Thymus (tissue), 11 donors: ENCODE data around the gene ZNF431. TPM values are rescaled to one million over a fixed set of nuclear protein-coding genes. Genes with fewer than 3 reads are reported as not detected.
"Not testable (repeated sequence)": the region's sequence is repeated elsewhere in the genome, so short reads cannot be mapped to it uniquely, and the experiment has no call there.

ENCODE experiments used
- DNase-seq, 9 donors: peaks; one replicate each; pipeline ENCODE4 v3.0.0-alpha.2; 2013; ENCODE audit warnings: low spot score in 9 of 9, low read depth in 6 of 9, missing footprints in 1 of 9
- H3K27ac ChIP-seq, 2 donors: one replicate each; pipeline ENCODE4 v1.5.1; 2013; ENCODE audit warnings: control low read depth in 1 of 2, low read depth in 1 of 2, low read length in 1 of 2, mild to moderate bottlenecking in 1 of 2, moderate library complexity in 1 of 2
- H3K27me3 ChIP-seq, 2 donors: one replicate each; pipeline ENCODE4 v1.5.1; 2013; ENCODE audit warnings: low read length in 1 of 2; ENCODE audit not compliant: control insufficient read depth in 2 of 2, insufficient read depth in 1 of 2
- H3K36me3 ChIP-seq, 2 donors: one replicate each; pipeline ENCODE4 v1.5.1; 2013; ENCODE audit warnings: low read length in 1 of 2, mild to moderate bottlenecking in 1 of 2, moderate library complexity in 1 of 2; ENCODE audit not compliant: control insufficient read depth in 2 of 2, insufficient read depth in 2 of 2
- H3K4me1 ChIP-seq, 2 donors: one replicate each; pipeline ENCODE4 v1.5.1; 2013; ENCODE audit warnings: low read length in 2 of 2; ENCODE audit not compliant: control insufficient read depth in 2 of 2, insufficient read depth in 2 of 2
- H3K4me3 ChIP-seq, 2 donors: one replicate each; pipeline ENCODE4 v1.5.1; 2013; ENCODE audit warnings: low read length in 2 of 2, control low read depth in 1 of 2, mild to moderate bottlenecking in 1 of 2
- H3K9me3 ChIP-seq, 2 donors: one replicate each; pipeline ENCODE4 v1.5.1; 2013; ENCODE audit warnings: low read length in 1 of 2, mild to moderate bottlenecking in 1 of 2; ENCODE audit not compliant: control insufficient read depth in 2 of 2, insufficient read depth in 1 of 2
- WGBS: extraction: QIAGEN DNeasy Blood & Tissue Kit; methylation state at CpG from one replicate; pipeline ENCODE4 v1.1.7; 2013; 5-methylcytosine and 5-hydroxymethylcytosine counted together
- polyA plus RNA-seq: library from polyadenylated mRNA; stranded (reverse); fragments of 200-250 nt; gene quantifications from one replicate; pipeline ENCODE4 v1.2.3, GENCODE V29; 2013
- total RNA-seq: library from RNA; stranded (reverse); fragments of 120-200 nt; gene quantifications from one replicate; pipeline ENCODE4 v1.2.4, GENCODE V29; 2013
- donor health status: healthy.

ZNF431 gene
- total and polyA plus RNA-seq, 2 donors = 16.4 to 18.6 TPM

GRCh38 chr19:21135433-21135832 is 6.4 kb upstream of the ZNF431 start:
- no peak overlapping the region for H3K27ac ChIP-seq
- DNase-seq = no peak
- no peaks in the 10 kb centered on the region for H3K36me3 ChIP-seq
- no peak overlapping the region for H3K4me3 ChIP-seq
- H3K9me3 ChIP-seq = no peaks in the 10 kb centered on the region
- no peaks in the 10 kb centered on the region for H3K27me3 ChIP-seq
- WGBS = 94% methylated on average over 8 of the region's 8 CpGs
- no peaks in the 10 kb centered on the region for H3K4me1 ChIP-seq

DNA sequence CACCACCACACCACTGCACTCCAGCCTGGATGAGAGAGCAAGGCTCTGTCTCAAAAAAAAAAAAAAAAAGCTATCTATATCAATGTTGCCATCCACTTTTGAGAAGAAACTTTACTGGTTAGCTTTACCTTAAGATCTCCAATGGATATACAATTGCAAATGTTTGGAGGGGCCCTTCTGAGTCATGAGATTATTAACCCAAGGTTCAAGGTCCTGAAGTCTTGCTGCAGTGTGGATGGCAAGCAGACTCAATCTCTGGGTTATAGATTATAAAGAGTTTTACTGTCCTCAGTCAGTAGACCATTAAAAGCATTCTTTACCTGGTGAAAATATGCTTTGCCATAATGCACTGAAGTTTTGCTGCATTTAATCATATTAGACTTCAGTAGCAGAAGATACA is 3.7 kb upstream of the ZNF431 start:
- H3K27me3 ChIP-seq = no peaks in the 10 kb centered on the region
- peaks cover 0 to 2% of the 10 kb centered on the region in 2 donors for H3K4me1 ChIP-seq
- H3K27ac ChIP-seq = no peak overlapping the region
- no peak overlapping the region for H3K4me3 ChIP-seq
- no peak for DNase-seq
- no peaks in the 10 kb centered on the region for H3K9me3 ChIP-seq
- H3K36me3 ChIP-seq = no peaks in the 10 kb centered on the region

GRCh38 chr19:21141006-21141405 is 834 bp upstream of the ZNF431 start:
- DNase-seq, H3K4me3 ChIP-seq, H3K9me3 ChIP-seq, H3K27me3 ChIP-seq, H3K4me1 ChIP-seq, H3K27ac ChIP-seq: not testable (repeated sequence)
- 100% methylated on average over 1 of the region's 1 CpG for WGBS
- peaks cover 8 to 12% of the 10 kb centered on the region in 2 donors for H3K36me3 ChIP-seq

GRCh38 chr19:21143428-21143827 is 1.6 kb downstream of the ZNF431 start:
- Histone ChIP-seq H3K9me3 (peaks cover 0 to 3% of the 10 kb centered on the region in 2 donors), H3K4me1 (peaks cover 0 to 2% of the 10 kb centered on the region in 2 donors), H3K27me3 (no peaks in the 10 kb centered on the region), H3K27ac (no peak overlapping the region), H3K36me3 (peaks cover 16 to 19% of the 10 kb centered on the region in 2 donors), H3K4me3 (no peak overlapping the region)
- WGBS = 97% methylated on average over 5 of the region's 5 CpGs
- DNase-seq = no peak

- DNase-seq = no peak
- Histone ChIP-seq H3K4me1 (peaks cover 0 to 2% of the 10 kb centered on the region in 2 donors), H3K27ac (no peak overlapping the region), H3K36me3 (peaks cover 16 to 22% of the 10 kb centered on the region in 2 donors), H3K27me3 (no peaks in the 10 kb centered on the region), H3K9me3 (peaks cover 0 to 3% of the 10 kb centered on the region in 2 donors), H3K4me3 (no peak overlapping the region)
- WGBS = 99% methylated on average over 1 of the region's 1 CpG
Measured at GRCh38 chr19:21143854-21144253, 2.0 kb downstream of the ZNF431 start.

DNA sequence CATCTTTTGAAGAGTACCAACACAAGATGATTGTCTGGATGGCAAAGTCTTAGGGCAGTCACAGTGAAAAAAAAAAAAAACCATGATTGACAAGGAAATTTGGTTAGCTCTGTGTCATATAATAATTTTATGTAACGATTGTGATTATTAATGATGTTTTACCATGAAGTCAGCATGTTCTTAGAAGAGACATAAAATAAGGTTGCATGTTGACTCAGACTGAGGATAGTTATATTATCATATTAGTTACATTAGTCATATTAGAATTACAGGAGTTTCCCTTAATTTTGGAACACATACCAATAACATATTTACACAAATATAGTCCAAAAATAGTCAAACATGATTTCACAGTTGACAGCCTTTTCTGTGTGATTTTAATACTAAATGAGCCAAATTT is 5.7 kb downstream of the ZNF431 start:
- no peaks in the 10 kb centered on the region for H3K4me1 ChIP-seq
- no peak overlapping the region for H3K4me3 ChIP-seq
- no peak overlapping the region for H3K27ac ChIP-seq
- 96% methylated on average over 1 of the region's 1 CpG for WGBS
- peaks cover 2 to 12% of the 10 kb centered on the region in 2 donors for H3K9me3 ChIP-seq
- no peak for DNase-seq
- no peaks in the 10 kb centered on the region for H3K27me3 ChIP-seq
- peaks cover 41 to 51% of the 10 kb centered on the region in 2 donors for H3K36me3 ChIP-seq

GRCh38 chr19:21148681-21149080 is 6.8 kb downstream of the ZNF431 start:
- no peaks in the 10 kb centered on the region for H3K4me1 ChIP-seq
- H3K27ac ChIP-seq = no peak overlapping the region
- peaks cover 46 to 52% of the 10 kb centered on the region in 2 donors for H3K36me3 ChIP-seq
- H3K27me3 ChIP-seq = no peaks in the 10 kb centered on the region
- H3K9me3 ChIP-seq = peaks cover 2 to 12% of the 10 kb centered on the region in 2 donors
- no peak for DNase-seq
- no peak overlapping the region for H3K4me3 ChIP-seq

DNA sequence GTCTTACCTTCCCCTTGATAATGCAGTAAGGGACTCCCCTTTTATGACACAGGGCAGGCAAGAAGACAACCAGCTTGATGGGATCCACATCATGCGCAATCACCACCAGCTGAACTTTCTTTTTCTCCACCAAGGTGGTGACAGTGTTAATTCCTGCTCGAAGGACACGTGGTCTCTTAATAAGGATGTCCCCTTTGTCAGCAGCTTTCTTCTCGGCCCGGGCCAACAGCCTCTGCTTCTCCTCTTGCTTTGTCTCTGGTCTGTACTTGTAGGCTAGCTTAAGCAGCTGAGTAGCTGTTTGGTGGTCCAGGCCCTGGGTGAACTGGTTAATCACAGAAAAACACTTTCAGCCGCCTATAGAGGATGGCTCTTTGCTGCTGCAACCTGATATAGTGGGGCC is 8.0 kb downstream of the ZNF431 start:
- WGBS = 98% methylated on average over 6 of the region's 6 CpGs
- Histone ChIP-seq H3K4me3 (no peak overlapping the region), H3K4me1 (no peaks in the 10 kb centered on the region), H3K36me3 (peaks cover 43 to 47% of the 10 kb centered on the region in 2 donors), H3K9me3 (peaks cover 2 to 12% of the 10 kb centered on the region in 2 donors), H3K27ac (no peak overlapping the region), H3K27me3 (no peaks in the 10 kb centered on the region)
- no peak for DNase-seq

DNA sequence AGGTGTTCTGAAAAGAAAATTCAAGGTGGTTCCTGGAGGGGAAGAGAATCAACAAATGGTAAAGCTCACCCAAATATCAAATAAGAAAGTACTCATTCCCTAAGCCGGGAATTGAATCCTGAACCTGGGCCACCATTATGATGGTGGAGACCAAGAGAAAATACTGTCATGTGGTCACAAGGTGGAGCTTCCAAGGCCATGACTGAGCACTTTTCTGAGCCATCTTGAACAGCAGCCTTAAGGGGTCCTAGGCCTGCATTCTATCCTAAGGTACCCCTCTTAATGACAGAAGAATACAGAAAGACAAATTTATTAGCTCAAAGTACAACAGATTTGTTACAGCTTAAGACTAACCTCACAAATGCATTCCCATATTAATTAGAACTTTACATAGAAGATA is 9.6 kb downstream of the ZNF431 start:
- H3K27ac ChIP-seq = no peak overlapping the region
- H3K27me3 ChIP-seq = no peaks in the 10 kb centered on the region
- no peak for DNase-seq
- H3K4me3 ChIP-seq = no peak overlapping the region
- peaks cover 2 to 9% of the 10 kb centered on the region in 2 donors for H3K9me3 ChIP-seq
- peaks cover 40 to 41% of the 10 kb centered on the region in 2 donors for H3K36me3 ChIP-seq
- 97% methylated on average over 1 of the region's 1 CpG for WGBS
- no peaks in the 10 kb centered on the region for H3K4me1 ChIP-seq
